ENCODE data around the gene TMEM181. TPM values are rescaled to one million over a fixed set of nuclear protein-coding genes. Genes with fewer than 3 reads are reported as not detected.
"Not testable (repeated sequence)": the region's sequence is repeated elsewhere in the genome, so short reads cannot be mapped to it uniquely, and the experiment has no call there.

The TMEM181 gene
- total RNA-seq, 1 experiment from 2014 or later, result 31.6 TPM

DNA sequence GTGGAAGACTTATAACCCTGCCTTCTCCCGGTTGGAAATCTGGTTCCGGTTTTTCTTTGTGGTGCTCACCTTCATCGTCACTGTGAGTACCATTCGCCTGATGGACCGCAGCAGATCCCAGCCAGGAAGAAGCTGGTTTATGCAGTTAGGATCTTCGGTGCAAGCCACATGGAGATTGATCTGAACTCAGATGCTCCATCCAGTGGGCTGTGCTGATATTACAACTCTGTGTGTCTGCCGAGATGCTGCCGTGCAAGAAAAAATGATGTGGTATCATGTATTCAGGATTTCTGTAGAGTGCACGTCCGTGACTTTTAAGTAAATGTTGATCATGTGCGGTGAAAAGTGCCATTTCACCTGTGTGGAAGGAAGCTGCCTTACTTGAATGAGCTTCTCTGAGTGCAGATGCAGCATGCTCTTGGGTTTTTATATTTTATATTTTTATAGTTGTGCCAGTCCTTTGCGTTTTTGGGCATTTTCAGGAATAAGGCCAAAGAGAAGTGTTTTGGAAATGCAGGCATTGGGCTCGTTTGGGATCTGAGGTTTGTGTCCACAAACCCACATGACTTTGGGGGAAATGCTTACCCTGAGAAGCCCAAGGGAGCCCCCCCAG is 45.5 kb downstream of the TMEM181 start:
- POLR2A ChIA-PET (ENCODE audit: low non-redundant PET), result interaction anchor here (0.6 kb wide), 1 partner anchor 1122 kb away, joined by 4 read pairs; the partner anchor contains the start of gene WTAP
- peaks cover 42% of the 10 kb centered on the region for H3K36me3 ChIP-seq (ENCODE audit: insufficient read depth, low read length, poor library complexity, severe bottlenecking)
- no peak overlapping the region for H3K27ac ChIP-seq (ENCODE audit: low read depth, low read length, poor library complexity, severe bottlenecking)
- H3K9me3 ChIP-seq (ENCODE audit: low read depth, low read length, poor library complexity, severe bottlenecking), result no peaks in the 10 kb centered on the region
- BruUV-seq (replicated peaks), result no TSS peak
- no peak for TF ChIP-seq EZH2 (IDR thresholded peaks at IDR 0.05; ENCODE audit: borderline replicate concordance, low read depth, low read length, poor library complexity, severe bottlenecking)
- TF ChIP-seq, protein P1, sequence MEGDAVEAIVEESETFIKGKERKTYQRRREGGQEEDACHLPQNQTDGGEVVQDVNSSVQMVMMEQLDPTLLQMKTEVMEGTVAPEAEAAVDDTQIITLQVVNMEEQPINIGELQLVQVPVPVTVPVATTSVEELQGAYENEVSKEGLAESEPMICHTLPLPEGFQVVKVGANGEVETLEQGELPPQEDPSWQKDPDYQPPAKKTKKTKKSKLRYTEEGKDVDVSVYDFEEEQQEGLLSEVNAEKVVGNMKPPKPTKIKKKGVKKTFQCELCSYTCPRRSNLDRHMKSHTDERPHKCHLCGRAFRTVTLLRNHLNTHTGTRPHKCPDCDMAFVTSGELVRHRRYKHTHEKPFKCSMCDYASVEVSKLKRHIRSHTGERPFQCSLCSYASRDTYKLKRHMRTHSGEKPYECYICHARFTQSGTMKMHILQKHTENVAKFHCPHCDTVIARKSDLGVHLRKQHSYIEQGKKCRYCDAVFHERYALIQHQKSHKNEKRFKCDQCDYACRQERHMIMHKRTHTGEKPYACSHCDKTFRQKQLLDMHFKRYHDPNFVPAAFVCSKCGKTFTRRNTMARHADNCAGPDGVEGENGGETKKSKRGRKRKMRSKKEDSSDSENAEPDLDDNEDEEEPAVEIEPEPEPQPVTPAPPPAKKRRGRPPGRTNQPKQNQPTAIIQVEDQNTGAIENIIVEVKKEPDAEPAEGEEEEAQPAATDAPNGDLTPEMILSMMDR (conservative IDR thresholded peaks at IDR 0.05; ENCODE audit: low read depth, low read length), result peak; percentile 79
- H3K4me3 ChIP-seq (ENCODE audit: low read depth, low read length, poor library complexity, severe bottlenecking), result no peak overlapping the region
- DNase-seq (ENCODE audit: low spot score), result peak; percentile 83
- no peaks in the 10 kb centered on the region for H3K4me1 ChIP-seq (ENCODE audit: insufficient read depth, low read length, poor library complexity, severe bottlenecking)
- intact Hi-C loops (cut with micrococcal nuclease; ENCODE audit: unreplicated experiment), result loop anchor here (2.0 to 10.0 kb wide), 2 partner anchors 141 to 385 kb away; no protein-coding TSS in a partner anchor
- CTCF ChIA-PET, result interaction anchor here (1.1 to 2.1 kb wide), 3 partner anchors 86 to 391 kb away, joined by 4 to 16 read pairs (median 13); no protein-coding TSS in a partner anchor
- no peaks in the 10 kb centered on the region for H3K27me3 ChIP-seq (replicated peaks; ENCODE audit: insufficient read depth, low read depth, low read length, poor library complexity)

DNA sequence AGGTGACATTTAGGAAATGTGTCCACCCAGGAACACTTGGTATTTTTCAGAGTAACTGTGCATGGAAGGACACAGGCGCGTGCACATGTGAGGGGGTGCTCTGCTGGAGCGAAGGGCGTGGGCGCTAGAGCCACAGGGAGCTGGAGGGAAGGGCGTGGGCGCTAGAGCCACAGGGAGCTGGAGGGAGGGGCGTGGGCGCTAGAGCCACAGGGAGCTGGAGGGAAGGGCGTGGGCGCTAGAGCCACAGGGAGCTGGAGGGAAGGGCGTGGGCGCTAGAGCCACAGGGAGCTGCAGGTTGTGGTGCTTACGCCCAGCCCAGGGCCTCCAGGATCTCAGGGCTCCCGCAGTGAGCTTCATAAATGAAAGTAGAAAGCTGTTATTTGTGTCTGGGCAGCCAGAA is 46.1 kb downstream of the TMEM181 start:
- intact Hi-C loops (cut with micrococcal nuclease; ENCODE audit: unreplicated experiment), result loop anchor here (10.0 kb wide), 1 partner anchor 141 kb away; no protein-coding TSS in a partner anchor
- H3K4me1 ChIP-seq (ENCODE audit: insufficient read depth, low read length, poor library complexity, severe bottlenecking); H3K9me3 ChIP-seq (ENCODE audit: low read depth, low read length, poor library complexity, severe bottlenecking); POLR2A ChIA-PET (ENCODE audit: low non-redundant PET); BruUV-seq (replicated peaks); H3K4me3 ChIP-seq (ENCODE audit: low read depth, low read length, poor library complexity, severe bottlenecking); H3K27ac ChIP-seq (ENCODE audit: low read depth, low read length, poor library complexity, severe bottlenecking); H3K27me3 ChIP-seq (replicated peaks; ENCODE audit: insufficient read depth, low read depth, low read length, poor library complexity); DNase-seq (ENCODE audit: low spot score): not testable (repeated sequence)
- CTCF ChIA-PET, result interaction anchor here (1.6 to 2.1 kb wide), 2 partner anchors 385 to 392 kb away, joined by 13 to 16 read pairs; no protein-coding TSS in a partner anchor
- H3K36me3 ChIP-seq (ENCODE audit: insufficient read depth, low read length, poor library complexity, severe bottlenecking), result peaks cover 49% of the 10 kb centered on the region

DNA sequence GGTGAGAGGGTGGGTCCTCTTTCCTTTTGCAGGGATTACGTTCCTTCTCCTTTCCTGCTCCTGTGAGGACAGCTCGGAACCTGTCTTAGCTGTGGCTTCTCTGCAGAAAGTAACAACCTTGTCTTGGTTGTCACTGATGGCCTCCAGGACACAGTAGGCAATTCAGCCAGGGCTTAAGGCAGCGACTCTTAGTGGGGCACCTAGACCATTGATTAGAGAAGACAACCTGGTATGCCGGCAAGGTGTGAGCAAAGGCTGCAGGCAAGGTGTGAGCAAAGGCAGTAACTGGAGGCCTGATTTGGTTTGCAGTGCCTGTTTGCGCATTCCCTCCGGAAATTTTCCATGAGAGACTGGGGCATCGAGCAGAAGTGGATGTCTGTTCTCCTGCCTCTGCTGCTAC is 47.0 kb downstream of the TMEM181 start:
- intact Hi-C loops (cut with micrococcal nuclease; ENCODE audit: unreplicated experiment), result loop anchor here (10.0 kb wide), 1 partner anchor 142 kb away; no protein-coding TSS in a partner anchor
- TF ChIP-seq, protein P1 (conservative IDR thresholded peaks at IDR 0.05; ENCODE audit: low read depth, low read length), result no peak
- TF ChIP-seq EZH2 (IDR thresholded peaks at IDR 0.05; ENCODE audit: borderline replicate concordance, low read depth, low read length, poor library complexity, severe bottlenecking), result no peak
- Histone ChIP-seq H3K4me3 (ENCODE audit: low read depth, low read length, poor library complexity, severe bottlenecking) (no peak overlapping the region), H3K4me1 (ENCODE audit: insufficient read depth, low read length, poor library complexity, severe bottlenecking) (no peaks in the 10 kb centered on the region), H3K9me3 (ENCODE audit: low read depth, low read length, poor library complexity, severe bottlenecking) (no peaks in the 10 kb centered on the region), H3K36me3 (ENCODE audit: insufficient read depth, low read length, poor library complexity, severe bottlenecking) (peaks cover 51% of the 10 kb centered on the region), H3K27ac (ENCODE audit: low read depth, low read length, poor library complexity, severe bottlenecking) (no peak overlapping the region), H3K27me3 (replicated peaks; ENCODE audit: insufficient read depth, low read depth, low read length, poor library complexity) (no peaks in the 10 kb centered on the region)
- no TSS peak for BruUV-seq (replicated peaks)
- ChIA-PET CTCF (interaction anchor here (2.1 kb wide), 1 partner anchor 393 kb away, joined by 13 read pairs; no protein-coding TSS in a partner anchor), POLR2A (ENCODE audit: low non-redundant PET) (no interaction called here)
- no peak for DNase-seq (ENCODE audit: low spot score)
